CD4-positive, alpha-beta T cell treated with Interleukin-6 at 100 ng/mL for 8 hours (primary cell): ENCODE data around the gene RMI2.
"Not testable (repeated sequence)": the region's sequence is repeated elsewhere in the genome, so short reads cannot be mapped to it uniquely, and the experiment has no call there.

Experiments used
- DNase-seq: peaks from one replicate; pipeline ENCODE4 v3.0.0-alpha.2; 2020; ENCODE audit warnings: mixed read lengths, low spot score

The RMI2 gene

GRCh38 chr16:11345040-11345862 lies at the start of gene RMI2:
Gene RMI2, plus strand, starts transcription at chr16:11345459. Its CDS starts 13 bp downstream, at chr16:11345472.
- peak; percentile 97 for DNase-seq

- DNase-seq: no peak
These were observed 49.6 kb upstream of the RMI2 start for GRCh38 chr16:11295672-11296071.

GRCh38 chr16:11296351-11296705 lies 48.9 kb upstream of the RMI2 start:
- no peak for DNase-seq

DNA sequence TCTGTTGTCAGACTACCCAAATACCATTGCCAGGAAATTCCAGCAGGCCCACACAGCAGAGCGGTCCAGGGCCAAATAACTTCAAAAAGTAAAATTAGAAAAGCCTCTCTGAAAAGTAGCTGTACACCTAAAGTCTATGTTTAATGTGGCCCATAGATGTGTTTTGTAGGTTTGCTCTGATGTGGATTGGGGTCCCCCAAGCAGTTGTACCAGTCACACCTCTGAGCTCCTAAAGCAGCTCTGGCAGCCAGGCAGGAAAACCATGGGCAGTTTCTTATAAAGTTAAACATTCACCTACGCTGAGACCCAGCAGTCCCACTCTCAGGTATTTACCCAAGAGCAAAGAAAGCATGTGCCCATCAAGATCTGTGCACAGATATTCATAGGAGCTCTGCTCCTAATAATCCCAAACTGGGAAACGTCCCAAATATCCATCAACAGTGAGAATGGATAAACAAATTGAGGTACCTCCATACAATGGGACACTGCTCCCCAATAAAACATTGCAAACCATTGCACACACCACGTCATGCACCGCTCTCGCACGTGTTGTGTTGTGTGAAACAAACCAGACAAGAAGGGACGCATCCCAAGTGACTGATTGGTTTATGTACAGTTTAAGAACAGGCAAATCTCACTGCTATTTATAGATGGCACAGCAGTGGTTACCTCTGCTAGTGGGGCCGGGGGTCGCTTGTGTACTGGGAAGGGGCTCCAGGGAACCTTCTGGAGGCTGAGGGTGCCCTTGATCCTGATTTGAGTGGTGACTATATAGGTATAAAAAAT lies 48.4 kb upstream of the RMI2 start:
- no peak for DNase-seq

GRCh38 chr16:11297492-11298142 lies 47.6 kb upstream of the RMI2 start:
- peak; percentile 68 for DNase-seq

DNA sequence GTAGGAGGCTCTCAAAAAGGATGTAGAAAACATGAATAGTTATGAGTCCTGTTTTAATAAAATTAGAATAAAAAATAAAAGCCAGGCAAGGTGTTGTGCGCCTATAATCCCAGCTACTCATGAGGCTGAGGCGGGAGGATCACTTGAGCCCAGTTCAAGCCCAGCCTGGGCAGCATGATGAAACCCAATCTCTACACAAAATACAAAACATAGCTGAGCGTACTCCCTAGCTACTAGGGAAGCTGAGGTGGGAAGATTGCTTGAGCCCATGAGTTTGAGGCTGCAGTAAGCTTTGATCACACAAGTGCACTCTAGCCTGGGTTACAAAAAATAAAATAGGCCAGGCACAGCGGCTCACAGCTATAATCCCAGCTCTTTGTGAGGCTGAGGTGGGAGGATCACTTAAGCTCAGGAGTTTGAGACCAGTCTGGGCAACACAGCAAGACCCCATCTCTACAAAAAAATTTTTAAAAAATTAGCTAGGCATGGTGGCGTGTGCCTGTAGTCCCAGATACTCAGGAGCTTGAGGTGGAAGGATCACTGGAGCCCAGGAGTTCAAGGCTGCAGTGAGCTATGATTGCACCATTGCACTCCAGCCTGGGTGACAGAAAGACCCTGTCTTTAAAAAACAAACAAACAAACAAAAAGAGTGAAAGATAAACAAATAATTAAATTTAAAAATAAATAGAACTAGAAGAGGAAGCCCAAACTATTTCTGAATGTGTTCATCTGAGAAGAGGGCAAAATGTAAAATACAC lies 46.9 kb upstream of the RMI2 start:
- no peak for DNase-seq

DNA sequence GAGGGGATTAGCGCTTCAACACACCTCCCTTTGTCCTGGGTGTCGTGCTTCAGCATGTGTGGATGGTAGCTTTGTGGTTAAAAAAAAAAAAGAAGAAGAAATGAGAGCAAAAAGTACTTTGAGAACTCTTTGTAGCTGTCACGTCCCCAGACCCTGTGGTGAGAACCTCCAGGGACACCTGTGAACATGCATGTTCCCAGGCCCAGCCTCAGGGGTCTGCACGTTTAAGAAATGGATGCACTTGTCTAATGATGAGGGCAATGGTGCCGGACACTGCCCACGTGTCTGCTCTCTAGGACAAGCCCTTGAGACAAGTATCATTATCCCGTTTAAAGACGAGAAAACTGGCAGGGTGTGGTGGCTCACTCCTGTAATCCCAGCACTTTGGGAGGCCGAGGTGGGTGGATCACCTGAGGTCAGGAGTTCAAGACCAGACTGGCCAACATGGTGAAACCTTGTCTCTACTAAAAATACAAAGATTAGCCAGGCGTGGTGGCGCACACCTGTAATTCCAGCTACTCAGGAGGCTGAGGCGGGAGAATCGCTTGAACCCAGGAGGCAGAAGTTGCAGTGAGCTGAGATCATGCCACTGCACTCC lies 46.2 kb upstream of the RMI2 start:
- not testable (repeated sequence) for DNase-seq

DNA sequence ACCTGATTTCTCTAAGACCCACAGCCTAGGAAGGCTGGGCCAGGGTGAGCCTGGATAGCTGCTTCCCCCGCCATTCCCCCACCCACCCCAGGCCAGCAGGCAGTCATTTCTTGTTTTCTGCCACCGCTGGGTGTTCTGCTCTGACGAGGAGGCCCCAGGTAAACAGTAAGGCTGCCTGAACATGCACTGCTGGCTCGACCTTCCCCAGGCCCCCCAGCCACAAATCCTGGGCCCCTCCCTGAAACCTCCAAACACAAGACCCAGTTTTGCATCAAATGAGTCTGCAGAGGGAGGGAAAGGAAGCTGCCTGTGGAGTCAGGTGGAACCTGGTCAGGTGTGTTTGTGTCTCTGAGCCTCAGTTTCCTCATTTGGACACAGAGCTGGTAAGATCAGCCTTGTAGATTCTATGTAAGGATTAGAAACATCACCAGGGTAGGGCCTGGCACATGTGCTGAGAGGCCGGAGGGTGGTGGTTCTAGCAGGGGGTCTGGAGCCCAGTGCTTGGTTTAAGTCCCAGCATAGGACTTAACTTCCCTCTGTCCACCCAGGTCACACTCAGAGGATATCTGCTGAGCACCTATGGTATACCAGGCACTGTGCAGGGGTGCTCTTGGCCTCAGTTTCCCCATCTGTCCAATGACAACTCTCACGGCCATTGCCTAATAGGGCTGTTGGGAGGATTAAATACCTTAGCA lies 45.2 kb upstream of the RMI2 start:
- no peak for DNase-seq

GRCh38 chr16:11300560-11300892 lies 44.7 kb upstream of the RMI2 start:
- no peak for DNase-seq

DNA sequence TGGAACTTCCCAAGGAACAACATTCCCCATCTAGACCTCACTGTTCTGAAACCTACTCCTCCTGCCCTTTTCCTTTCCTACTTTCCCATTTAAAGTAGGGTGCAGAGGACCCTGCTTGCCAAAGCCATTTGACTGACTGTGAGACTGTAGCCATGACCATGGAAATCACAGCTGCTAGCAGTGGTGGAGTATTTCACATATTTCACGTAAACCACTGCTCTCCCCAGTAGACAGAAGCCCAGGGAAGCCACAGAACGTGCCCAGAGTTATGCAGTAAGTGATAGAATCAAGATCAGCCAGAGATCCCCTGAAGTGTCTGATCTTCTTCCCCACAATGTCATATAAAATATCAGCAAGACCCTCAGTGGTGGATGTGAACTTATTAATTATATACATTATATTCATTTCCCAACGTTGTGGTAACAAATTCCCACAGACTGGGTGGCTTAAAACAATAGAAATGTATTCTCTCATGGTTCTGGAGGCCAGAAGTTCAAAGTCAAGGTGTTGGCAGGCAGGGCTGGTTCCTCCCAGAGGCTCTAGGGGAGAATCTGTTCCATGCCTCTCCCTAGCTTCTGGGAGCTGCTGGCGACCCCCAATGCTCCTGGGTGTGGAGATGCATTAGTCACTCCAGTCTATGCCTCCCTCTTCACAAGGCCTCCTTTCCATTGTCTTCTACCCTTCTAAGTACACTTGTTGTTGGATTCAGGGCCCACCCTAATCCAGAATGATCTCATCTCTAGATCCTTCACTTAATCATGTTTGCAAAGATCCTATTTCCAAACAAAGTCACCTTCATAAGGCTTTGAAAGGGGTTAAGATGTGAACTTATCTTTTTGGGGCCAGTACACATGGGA lies 43.4 kb upstream of the RMI2 start:
- DNase-seq: no peak

GRCh38 chr16:11302977-11303376 lies 42.3 kb upstream of the RMI2 start:
- DNase-seq: no peak

DNA sequence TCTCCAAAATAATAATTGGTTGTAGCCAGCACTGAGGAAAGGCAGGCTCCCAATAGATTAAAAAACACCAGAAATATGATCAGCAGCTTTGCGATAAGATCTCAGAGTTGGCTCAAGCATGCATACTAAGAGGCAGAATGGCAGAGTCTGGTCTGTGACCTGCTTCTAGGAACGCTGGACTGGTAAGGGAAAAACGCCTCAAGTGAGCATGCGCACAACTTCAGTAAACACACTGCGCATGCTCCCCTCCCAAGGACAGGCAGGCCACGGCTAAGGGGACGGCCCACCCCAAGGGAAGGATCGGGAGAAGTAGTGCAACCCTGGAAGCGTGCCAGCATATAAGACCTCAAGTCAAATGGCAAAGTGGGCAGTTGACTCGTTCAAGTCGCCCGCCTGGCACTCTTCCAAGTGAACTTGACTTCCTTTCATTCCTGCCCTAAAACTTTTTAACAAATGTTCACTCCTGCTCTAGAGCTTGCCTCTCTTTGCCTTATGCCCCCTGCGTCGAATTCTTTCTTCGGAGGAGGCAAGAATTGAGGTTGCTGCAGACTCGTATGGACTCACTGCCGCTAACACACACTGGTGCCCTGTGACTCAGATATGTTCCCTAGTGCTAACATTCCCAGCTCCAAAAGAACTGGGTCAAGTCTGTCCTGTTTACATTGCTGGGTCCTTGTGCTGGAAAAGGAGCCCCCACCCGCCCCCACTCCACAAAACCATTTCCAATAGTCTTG lies 41.7 kb upstream of the RMI2 start:
- no peak for DNase-seq

- no peak for DNase-seq
These were observed 38.9 kb upstream of the RMI2 start for GRCh38 chr16:11306381-11306780.

DNA sequence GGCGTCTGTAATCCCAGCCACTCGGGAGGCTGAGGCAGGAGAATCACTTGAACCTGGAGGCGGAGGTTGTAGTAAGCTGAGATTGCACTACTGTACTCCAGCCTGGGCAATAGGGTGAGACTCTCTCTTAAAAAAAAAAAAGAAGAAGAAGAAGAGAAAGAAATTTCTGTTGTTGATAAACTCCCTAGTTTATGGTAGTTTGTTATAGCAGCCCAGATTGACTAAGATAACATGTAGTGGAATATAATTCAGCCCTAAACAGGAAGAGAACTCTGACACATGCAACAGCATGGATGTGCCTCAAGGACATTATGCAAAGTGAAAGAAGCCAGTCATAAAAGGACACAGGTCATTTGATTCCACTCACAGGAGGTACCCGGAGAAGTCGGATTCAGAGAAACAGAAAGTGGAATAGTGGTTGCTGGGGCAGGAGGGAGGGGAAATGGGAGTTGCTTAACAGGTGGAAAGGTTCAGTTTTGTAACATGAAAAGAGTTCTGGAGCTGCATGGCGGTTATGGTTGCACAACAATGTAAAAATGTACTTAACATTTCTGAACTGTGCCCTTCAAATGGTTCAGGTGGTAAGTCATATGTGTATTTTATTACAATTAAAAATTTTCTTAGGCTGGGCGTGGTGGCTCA lies 38.1 kb upstream of the RMI2 start:
- DNase-seq: no peak

- no peak for DNase-seq
These were observed 37.4 kb upstream of the RMI2 start for GRCh38 chr16:11307639-11308492.

DNA sequence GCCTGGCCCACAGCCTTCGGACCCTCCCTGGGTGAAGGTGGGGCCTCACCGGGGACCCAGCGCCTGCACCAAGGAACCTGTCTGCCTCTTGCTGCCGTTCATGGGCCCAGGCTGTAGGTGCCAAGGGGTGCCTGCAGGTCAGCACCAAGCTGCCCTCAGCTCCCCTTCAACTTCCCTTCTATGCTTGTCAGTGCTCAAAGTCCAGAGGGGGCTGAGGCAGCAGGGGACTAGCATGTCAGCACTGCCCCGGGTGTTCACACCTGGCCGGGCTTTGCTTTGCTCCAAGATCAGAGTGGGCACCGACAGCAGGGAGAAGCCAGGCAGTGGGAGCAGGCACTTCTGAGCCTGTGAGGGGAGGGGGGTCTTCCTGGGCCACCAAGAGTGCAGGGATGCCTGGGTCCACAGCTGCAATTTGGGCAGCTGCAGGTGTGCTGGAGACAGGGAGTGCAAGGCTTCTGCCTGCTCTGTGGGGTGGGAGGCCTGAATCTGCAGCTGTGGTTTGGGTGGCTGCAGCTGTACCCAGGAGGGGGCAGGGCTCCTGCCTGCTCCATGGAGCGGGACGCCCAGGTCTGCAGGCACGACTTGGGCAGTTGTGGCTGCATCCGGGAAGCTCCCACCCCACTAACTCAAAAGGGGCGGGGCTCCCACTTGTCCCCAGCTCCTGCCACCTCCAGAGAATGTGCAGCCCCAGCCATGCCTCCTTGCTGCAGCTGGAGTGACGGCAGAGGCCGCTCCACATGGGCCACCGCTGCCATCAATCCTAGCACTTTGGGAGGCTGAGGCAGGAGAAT lies 36.6 kb upstream of the RMI2 start:
- no peak for DNase-seq

GRCh38 chr16:11309895-11310633 lies 35.2 kb upstream of the RMI2 start:
- DNase-seq: no peak
